ENCODE data around the gene ATF7IP2.

DNA sequence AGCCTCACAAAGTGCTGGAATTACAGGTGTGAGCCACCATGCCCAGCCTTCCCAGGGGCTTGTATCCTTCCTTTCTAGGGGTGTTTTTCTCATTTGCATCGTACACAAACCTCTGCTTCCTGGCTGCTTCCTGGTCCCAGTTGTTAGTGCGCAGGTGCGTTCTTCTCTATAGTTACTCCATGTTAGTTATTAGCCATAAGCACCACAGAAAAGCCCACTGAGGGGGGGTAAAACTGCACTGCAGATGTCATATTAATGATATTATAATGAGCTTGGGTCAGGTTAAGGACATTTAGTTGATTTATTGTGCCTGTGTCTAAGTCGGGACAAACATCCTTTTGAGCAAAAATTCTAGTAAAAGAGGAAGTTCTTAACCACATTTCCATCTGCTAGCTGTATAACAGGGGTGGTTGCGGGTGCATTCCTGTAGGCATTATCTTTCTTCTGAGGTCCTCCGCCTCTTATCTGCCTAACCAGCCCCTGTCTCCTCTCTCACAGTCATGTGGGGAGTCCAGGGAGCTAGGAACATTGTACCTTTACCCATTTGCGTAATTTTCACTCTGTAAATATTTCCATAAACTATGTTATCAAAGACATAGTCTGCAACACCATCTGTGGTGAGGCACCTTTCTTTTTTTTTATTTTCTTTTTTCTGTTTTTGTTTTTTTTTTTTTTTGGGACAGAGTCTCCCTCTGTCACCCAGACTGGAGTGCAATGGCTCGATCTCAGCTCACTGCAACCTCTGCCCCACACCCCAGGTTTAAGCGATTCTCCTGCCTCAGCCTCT, 23.6 kb upstream of the ATF7IP2 start:
- TF ChIP-seq POLR2A (IDR thresholded peaks at IDR 0.05) (no peak), POLR2AphosphoS5 (IDR thresholded peaks at IDR 0.05) (no peak)

Data from sigmoid colon (tissue), 4 donors.